NB4 (cell line): ENCODE results near the gene NAGK.

Experiments used
- DNase-seq: peaks from one replicate; pipeline ENCODE4 v3.0.0; 2010; ENCODE audit warnings: low read depth
- H3K4me3 ChIP-seq: one replicate; pipeline ENCODE4 v1.5.1; 2011; ENCODE audit warnings: mild to moderate bottlenecking, low read depth, low read length, moderate library complexity
- MYC ChIP-seq: IDR thresholded peaks from 2 replicates; pipeline ENCODE4 v1.6.1; 2011; ENCODE audit warnings: low read depth, low read length
- POLR2A ChIP-seq: IDR thresholded peaks from 2 replicates; pipeline ENCODE4 v1.6.1; 2011; ENCODE audit warnings: mild to moderate bottlenecking; ENCODE audit not compliant: insufficient read length; ENCODE audit errors: extremely low read depth
- TF ChIP-seq, protein P1 (sequence below): IDR thresholded peaks from 2 replicates; pipeline ENCODE4 v1.6.1; 2011; ENCODE audit warnings: low read depth, low read length
- TF ChIP-seq, protein P2 (sequence below): IDR thresholded peaks from one replicate; pipeline ENCODE4 v1.5.1; 2012; ENCODE audit warnings: low read depth, low read length

NAGK gene

DNA sequence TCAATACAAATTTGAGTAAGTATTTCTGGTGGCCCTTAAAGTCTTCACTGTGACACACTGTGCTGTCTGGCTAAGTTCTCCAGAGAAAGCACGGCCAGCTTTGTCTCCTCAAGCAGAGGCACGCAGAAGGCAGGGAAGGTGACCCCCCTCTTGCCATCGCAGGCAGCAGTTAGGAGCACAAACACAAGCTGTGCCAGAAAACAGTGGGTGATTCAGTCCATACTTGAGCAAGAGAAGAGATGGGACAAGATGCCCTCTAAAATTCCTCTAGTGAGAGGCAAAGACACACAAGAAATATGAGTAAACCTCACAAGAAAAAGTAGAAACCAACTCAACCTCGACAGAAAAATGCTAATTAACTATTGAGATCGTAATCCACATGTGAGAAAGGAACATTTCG is 51.7 kb downstream of the NAGK start:
- TF ChIP-seq POLR2A: no peak
- TF ChIP-seq, protein P1, sequence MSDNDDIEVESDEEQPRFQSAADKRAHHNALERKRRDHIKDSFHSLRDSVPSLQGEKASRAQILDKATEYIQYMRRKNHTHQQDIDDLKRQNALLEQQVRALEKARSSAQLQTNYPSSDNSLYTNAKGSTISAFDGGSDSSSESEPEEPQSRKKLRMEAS: no peak
- TF ChIP-seq MYC: no peak
- TF ChIP-seq, protein P2, sequence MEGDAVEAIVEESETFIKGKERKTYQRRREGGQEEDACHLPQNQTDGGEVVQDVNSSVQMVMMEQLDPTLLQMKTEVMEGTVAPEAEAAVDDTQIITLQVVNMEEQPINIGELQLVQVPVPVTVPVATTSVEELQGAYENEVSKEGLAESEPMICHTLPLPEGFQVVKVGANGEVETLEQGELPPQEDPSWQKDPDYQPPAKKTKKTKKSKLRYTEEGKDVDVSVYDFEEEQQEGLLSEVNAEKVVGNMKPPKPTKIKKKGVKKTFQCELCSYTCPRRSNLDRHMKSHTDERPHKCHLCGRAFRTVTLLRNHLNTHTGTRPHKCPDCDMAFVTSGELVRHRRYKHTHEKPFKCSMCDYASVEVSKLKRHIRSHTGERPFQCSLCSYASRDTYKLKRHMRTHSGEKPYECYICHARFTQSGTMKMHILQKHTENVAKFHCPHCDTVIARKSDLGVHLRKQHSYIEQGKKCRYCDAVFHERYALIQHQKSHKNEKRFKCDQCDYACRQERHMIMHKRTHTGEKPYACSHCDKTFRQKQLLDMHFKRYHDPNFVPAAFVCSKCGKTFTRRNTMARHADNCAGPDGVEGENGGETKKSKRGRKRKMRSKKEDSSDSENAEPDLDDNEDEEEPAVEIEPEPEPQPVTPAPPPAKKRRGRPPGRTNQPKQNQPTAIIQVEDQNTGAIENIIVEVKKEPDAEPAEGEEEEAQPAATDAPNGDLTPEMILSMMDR: no peak

DNA sequence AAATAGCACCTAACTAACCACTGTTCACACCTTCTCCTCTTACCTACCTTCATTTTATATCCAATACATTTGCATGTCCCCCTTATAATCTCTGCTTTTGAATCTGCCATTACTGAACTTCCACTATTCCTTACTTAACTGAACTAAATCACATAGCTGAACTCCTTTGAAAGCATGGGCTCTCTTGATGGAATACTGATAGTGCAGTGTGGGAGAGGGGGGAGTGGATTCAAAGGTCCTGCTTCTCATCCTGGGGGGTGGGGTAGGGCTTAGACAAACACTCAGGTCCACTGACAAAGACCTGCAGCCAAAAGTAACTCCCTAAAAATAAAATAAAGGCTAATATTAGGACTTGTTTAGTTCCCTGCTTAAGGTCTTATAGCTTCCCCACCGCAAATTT is 53.0 kb downstream of the NAGK start:
- no peak for DNase-seq
- TF ChIP-seq MYC: no peak
- TF ChIP-seq, protein P1: no peak
- no peak for TF ChIP-seq POLR2A
- TF ChIP-seq, protein P2: no peak
- no peak overlapping the region for H3K4me3 ChIP-seq

More for the DNA sequence above, 51.7 kb downstream of the NAGK start:
- no peak for DNase-seq
- no peak overlapping the region for H3K4me3 ChIP-seq

DNA sequence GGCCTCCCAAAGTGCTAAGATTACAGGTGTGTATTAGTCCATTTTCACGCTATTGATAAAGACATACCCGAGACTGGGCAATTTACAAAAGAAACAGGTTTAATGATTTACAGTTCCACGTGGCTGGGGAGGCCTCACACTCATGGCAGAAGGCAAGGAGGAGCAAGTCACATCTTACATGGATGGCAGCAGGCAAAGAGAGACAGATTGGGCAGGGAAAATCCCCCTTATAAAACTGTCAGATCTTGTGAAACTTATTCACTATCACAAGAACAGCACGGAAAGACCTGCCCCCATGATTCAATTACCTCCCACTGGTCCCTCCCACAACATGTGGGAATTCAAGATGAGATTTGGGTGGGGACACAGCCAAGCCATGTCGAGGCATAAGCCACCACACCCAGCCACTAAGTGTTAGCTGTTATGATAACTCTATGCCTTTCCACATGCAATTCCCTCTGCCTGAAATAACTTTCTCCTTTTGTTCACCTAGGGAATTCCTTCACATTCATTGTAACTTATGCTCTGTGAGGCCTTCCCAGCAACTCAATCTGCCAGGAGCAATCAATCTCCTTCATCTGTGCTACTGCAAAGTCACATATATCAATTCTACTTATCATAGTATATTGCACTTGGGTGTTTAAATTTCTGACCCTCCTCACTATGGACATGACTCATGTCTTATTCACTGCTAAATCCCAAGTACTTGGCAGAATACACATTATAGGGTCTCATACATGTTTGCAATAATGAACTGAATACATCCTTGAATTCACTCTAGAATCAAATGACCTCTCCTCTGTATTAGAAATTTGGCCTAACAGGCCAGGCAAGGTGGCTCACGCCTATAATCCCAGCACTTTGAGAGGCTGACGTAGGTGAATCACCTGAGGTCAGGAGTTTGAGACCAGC is 54.2 kb downstream of the NAGK start:
- no peak overlapping the region for H3K4me3 ChIP-seq
- TF ChIP-seq POLR2A: no peak
- TF ChIP-seq, protein P2: no peak
- no peak for DNase-seq

DNA sequence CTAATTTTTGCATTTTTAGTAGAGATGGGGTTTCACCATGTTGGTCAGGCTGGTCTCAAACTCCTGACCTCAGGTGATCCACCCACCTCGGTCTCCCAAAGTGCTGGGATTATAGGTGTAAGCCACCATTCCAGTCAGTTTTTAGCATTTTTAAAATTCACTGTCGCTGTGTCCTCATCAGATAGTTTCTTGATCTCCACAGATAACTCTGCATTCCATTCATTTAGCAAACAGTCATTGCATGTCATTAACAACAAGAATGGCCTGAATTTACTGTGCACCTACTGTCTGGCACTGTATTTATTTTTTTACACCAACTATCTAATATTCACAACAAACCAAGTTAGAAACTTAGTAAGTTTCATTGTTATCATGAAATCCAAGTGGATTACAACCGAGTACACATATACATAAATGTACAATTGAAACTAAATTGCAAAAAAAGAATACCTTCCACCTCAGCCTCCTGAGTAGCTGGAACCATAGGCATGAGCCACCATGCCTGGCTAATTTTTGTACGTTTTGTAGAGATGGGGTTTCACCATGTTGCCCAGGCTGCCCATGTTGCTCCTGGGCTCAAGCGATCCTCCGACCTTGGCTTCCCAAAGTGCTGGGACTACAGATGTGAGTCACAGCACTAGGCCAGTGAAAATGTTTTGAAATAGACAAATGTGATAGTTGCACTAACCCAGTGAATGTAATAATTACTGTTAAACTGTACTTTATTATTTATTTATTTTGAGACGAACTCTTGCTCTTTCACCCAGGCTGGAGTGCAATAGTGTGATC is 57.3 kb downstream of the NAGK start:
- H3K4me3 ChIP-seq: no peak overlapping the region
- TF ChIP-seq MYC: no peak
- TF ChIP-seq POLR2A: no peak
- TF ChIP-seq, protein P1: no peak
- TF ChIP-seq, protein P2: no peak
- DNase-seq: no peak

DNA sequence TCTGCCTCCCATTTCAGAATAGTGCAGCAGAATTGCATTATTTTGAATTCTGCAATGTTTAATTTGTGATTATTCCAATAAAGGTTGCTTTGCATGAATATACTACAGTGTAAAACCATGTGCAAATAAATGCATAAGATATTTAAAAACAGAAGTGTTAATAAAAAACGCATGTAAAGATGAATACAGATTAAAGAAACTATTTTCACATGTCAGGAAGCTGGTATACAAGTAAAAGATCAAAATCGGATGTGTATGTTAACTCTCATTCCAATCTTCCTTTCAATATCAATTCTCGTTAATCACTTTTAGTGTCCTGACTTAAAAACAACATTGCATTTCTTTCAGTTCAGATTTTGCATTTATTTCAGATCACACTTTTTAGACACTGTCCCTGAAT is 58.5 kb downstream of the NAGK start:
- DNase-seq: no peak
- TF ChIP-seq MYC: no peak
- no peak overlapping the region for H3K4me3 ChIP-seq
